Peyer's patch (tissue), 4 donors: ENCODE data around the gene PDE1C.

Source experiments
- POLR2A ChIP-seq, 2 donors: fragments of 450-650 bp; IDR thresholded peaks; one replicate each; pipeline ENCODE4 v1.5.1; 2017; ENCODE audit warnings: antibody characterized with exemption in 2 of 2, mild to moderate bottlenecking in 2 of 2, moderate library complexity in 2 of 2
- TF ChIP-seq, protein P1 (sequence below), 6 experiments: fragments of 450-650 bp in 4 of 6; fragments of 200-600 bp in 2 of 6; sonication (generic) in 1 of 6; IDR thresholded peaks; one replicate each; pipeline ENCODE4 v1.5.1; 2017 to 2019; ENCODE audit warnings: antibody characterized with exemption in 6 of 6, mild to moderate bottlenecking in 3 of 6, moderate library complexity in 1 of 6

- TF ChIP-seq, protein P1, sequence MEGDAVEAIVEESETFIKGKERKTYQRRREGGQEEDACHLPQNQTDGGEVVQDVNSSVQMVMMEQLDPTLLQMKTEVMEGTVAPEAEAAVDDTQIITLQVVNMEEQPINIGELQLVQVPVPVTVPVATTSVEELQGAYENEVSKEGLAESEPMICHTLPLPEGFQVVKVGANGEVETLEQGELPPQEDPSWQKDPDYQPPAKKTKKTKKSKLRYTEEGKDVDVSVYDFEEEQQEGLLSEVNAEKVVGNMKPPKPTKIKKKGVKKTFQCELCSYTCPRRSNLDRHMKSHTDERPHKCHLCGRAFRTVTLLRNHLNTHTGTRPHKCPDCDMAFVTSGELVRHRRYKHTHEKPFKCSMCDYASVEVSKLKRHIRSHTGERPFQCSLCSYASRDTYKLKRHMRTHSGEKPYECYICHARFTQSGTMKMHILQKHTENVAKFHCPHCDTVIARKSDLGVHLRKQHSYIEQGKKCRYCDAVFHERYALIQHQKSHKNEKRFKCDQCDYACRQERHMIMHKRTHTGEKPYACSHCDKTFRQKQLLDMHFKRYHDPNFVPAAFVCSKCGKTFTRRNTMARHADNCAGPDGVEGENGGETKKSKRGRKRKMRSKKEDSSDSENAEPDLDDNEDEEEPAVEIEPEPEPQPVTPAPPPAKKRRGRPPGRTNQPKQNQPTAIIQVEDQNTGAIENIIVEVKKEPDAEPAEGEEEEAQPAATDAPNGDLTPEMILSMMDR (IDR thresholded peaks at IDR 0.05), result no peak
- no peak for TF ChIP-seq POLR2A (IDR thresholded peaks at IDR 0.05)
Observed at GRCh38 chr7:31918706-31919393, 151.4 kb downstream of the PDE1C start.
